ENCODE data around the gene BAIAP2L2.

DNA sequence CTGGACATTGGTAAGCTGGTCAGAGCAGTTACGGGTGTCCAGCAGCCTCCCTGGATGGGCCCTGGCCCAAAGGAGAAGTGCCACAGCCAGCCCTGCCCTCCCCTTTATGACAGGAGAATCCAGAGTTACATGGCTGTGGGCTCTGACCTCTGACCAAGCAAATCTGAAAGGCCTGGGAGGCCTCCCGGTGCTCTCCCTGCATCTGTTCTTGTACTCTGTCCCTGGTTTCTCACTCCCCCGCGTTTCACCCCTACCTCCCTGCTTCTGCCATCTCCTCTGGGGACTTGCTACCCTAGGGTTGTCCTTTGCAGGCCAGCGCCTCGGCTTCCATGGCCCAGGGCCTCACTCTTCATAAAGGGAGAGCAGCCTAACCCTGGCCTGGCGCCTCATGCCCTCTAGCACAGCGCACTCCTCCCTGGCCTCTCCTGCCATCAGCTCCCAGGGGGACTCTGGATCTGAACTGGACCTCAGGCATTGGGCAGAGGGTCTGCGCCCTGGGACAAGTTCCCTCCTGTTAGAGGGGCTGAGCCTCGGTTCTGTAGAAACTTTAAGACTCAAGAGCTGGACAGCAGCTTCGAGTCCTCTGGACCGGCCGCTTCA lies 42.6 kb downstream of the BAIAP2L2 start:
- TF ChIP-seq, protein P1, sequence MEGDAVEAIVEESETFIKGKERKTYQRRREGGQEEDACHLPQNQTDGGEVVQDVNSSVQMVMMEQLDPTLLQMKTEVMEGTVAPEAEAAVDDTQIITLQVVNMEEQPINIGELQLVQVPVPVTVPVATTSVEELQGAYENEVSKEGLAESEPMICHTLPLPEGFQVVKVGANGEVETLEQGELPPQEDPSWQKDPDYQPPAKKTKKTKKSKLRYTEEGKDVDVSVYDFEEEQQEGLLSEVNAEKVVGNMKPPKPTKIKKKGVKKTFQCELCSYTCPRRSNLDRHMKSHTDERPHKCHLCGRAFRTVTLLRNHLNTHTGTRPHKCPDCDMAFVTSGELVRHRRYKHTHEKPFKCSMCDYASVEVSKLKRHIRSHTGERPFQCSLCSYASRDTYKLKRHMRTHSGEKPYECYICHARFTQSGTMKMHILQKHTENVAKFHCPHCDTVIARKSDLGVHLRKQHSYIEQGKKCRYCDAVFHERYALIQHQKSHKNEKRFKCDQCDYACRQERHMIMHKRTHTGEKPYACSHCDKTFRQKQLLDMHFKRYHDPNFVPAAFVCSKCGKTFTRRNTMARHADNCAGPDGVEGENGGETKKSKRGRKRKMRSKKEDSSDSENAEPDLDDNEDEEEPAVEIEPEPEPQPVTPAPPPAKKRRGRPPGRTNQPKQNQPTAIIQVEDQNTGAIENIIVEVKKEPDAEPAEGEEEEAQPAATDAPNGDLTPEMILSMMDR (IDR thresholded peaks at IDR 0.05; ENCODE audit: low read depth, low read length, poor library complexity, severe bottlenecking), result no peak
- TF ChIP-seq EZH2phosphoT487 (IDR thresholded peaks at IDR 0.05; ENCODE audit: borderline replicate concordance, low read length), result no peak

All from DOHH2 (cell line).